ENCODE data around the gene IFNL2. TPM values are rescaled to one million over a fixed set of nuclear protein-coding genes. Genes with fewer than 3 reads are reported as not detected.

The IFNL2 gene
- total RNA-seq, 2 donors from 2014 or later = not detected

GRCh38 chr19:39296055-39296645 is 28.0 kb downstream of the IFNL2 start, which contains the start of gene IFNL1:
IFNL1 (plus strand) TSS chr19:39296407; CDS start chr19:39296422, 15 bp downstream.
- ATAC-seq = no peak
- DNase-seq = no peak
- no peaks in the 10 kb centered on the region for H3K9me3 ChIP-seq
- intact Hi-C loops (cut with DNase I) = no loop called here
- no peak for TF ChIP-seq CTCF (IDR thresholded peaks at IDR 0.05)
- TF ChIP-seq POLR2A (IDR thresholded peaks at IDR 0.05) = no peak
- H3K36me3 ChIP-seq (replicated peaks in 1 of 2; ENCODE audit: insufficient read depth in 1 of 2, low read depth in 2 of 2) = no peaks in the 10 kb centered on the region
- 82 to 87% methylated on average over 8 to 11 of the region's 11 CpGs for WGBS, 2 donors
- no peak within 1 kb of the TSS for H3K27ac ChIP-seq
- no peak within 1 kb of the TSS for H3K4me3 ChIP-seq
- H3K27me3 ChIP-seq = no peaks in the 10 kb centered on the region
- H3K4me1 ChIP-seq = no peaks in the 10 kb centered on the region

GRCh38 chr19:39296906-39297305 is 28.7 kb downstream of the IFNL2 start:
- intact Hi-C loops (cut with DNase I) = no loop called here
- Histone ChIP-seq H3K36me3 (replicated peaks in 1 of 2; ENCODE audit: insufficient read depth in 1 of 2, low read depth in 2 of 2) (no peaks in the 10 kb centered on the region), H3K27ac (no peak overlapping the region), H3K4me3 (no peak overlapping the region), H3K9me3 (no peaks in the 10 kb centered on the region), H3K4me1 (no peaks in the 10 kb centered on the region), H3K27me3 (no peaks in the 10 kb centered on the region)
- DNase-seq (no peak), ATAC-seq (no peak)
- 86 to 87% methylated on average over 4 of the region's 4 CpGs for WGBS, 2 donors
- TF ChIP-seq CTCF (IDR thresholded peaks at IDR 0.05) (no peak), POLR2A (IDR thresholded peaks at IDR 0.05) (no peak)

GRCh38 chr19:39297931-39298634 is 29.9 kb downstream of the IFNL2 start:
- no peak overlapping the region for H3K27ac ChIP-seq
- no peak overlapping the region for H3K4me3 ChIP-seq
- ATAC-seq = no peak
- peak in 1 of 4 donors; percentile 13 for DNase-seq
- intact Hi-C loops (cut with DNase I) = no loop called here
- WGBS, 2 donors = 57 to 64% methylated on average over 12 to 17 of the region's 17 CpGs
- H3K4me1 ChIP-seq = no peaks in the 10 kb centered on the region
- H3K36me3 ChIP-seq (replicated peaks in 1 of 2; ENCODE audit: insufficient read depth in 1 of 2, low read depth in 2 of 2) = no peaks in the 10 kb centered on the region
- TF ChIP-seq POLR2A (IDR thresholded peaks at IDR 0.05) = no peak
- no peaks in the 10 kb centered on the region for H3K27me3 ChIP-seq
- H3K9me3 ChIP-seq = no peaks in the 10 kb centered on the region

- Histone ChIP-seq H3K27ac (no peak overlapping the region), H3K27me3 (no peaks in the 10 kb centered on the region), H3K4me3 (no peak overlapping the region), H3K9me3 (no peaks in the 10 kb centered on the region), H3K4me1 (no peaks in the 10 kb centered on the region), H3K36me3 (replicated peaks in 1 of 2; ENCODE audit: insufficient read depth in 1 of 2, low read depth in 2 of 2) (no peaks in the 10 kb centered on the region)
- intact Hi-C loops (cut with DNase I) = no loop called here
- ATAC-seq = no peak
- TF ChIP-seq CTCF (IDR thresholded peaks at IDR 0.05) (no peak), POLR2A (IDR thresholded peaks at IDR 0.05) (no peak)
- no peak for DNase-seq
- WGBS, 2 donors = 71 to 87% methylated on average over 9 of the region's 9 CpGs
Measured at GRCh38 chr19:39299404-39299803, 31.2 kb downstream of the IFNL2 start.

- no peak for TF ChIP-seq POLR2A (IDR thresholded peaks at IDR 0.05)
- TF ChIP-seq CTCF (IDR thresholded peaks at IDR 0.05) = no peak
- DNase-seq = no peak
- WGBS, 2 donors = 95% methylated on average over 10 of the region's 10 CpGs
- no peak overlapping the region for H3K4me3 ChIP-seq
- intact Hi-C loops (cut with DNase I) = no loop called here
- H3K27ac ChIP-seq = no peak overlapping the region
- ATAC-seq = no peak
- H3K27me3 ChIP-seq = no peaks in the 10 kb centered on the region
- H3K36me3 ChIP-seq (replicated peaks in 1 of 2; ENCODE audit: insufficient read depth in 1 of 2, low read depth in 2 of 2) = no peaks in the 10 kb centered on the region
- H3K4me1 ChIP-seq = no peaks in the 10 kb centered on the region
- no peaks in the 10 kb centered on the region for H3K9me3 ChIP-seq
Measured at GRCh38 chr19:39299832-39300231, 31.6 kb downstream of the IFNL2 start.
